Measurements from ENCODE around the gene MED25.

MED25 gene

DNA sequence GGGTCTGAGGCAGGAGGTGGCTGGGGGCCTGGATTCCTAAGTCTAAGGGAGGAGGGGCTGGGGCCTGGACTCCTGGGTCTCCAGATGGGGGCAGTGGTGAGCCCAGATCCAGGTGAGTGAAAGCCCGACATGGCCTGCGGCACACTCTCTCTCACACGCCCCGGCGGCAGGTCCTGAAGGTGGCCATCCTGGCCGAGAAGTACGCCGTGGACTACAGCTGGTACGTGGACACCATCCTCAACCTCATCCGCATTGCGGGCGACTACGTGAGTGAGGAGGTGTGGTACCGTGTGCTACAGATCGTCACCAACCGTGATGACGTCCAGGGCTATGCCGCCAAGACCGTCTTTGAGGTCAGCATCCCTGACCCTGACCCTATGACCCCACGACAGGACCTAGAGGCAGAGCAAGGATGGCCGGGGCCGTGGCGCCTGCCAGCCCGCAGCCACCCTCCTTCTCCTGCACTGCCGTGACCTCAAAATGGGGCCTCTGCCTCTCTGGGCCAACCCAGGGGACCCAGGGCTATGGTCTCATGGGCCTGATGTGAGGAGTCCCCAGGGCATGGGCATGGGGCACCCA is 18.2 kb upstream of the MED25 start:
- no peak for DNase-seq

DNA sequence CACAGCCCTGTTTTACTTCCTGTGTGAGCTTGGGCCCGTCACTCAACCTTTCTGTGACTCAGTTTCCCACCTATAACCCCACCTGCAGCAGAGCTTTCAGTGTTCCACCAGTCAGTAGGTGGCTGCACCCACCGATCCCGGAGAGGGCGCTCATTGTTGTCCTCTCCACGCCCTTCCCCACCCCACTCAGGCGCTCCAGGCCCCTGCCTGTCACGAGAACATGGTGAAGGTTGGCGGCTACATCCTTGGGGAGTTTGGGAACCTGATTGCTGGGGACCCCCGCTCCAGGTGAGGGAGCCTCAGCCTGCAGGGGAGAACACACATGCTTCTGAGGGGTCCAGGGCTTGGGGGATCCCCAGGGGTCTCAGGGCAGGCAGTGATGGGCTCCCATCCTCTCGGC is 17.3 kb upstream of the MED25 start:
- no peak for DNase-seq

DNA sequence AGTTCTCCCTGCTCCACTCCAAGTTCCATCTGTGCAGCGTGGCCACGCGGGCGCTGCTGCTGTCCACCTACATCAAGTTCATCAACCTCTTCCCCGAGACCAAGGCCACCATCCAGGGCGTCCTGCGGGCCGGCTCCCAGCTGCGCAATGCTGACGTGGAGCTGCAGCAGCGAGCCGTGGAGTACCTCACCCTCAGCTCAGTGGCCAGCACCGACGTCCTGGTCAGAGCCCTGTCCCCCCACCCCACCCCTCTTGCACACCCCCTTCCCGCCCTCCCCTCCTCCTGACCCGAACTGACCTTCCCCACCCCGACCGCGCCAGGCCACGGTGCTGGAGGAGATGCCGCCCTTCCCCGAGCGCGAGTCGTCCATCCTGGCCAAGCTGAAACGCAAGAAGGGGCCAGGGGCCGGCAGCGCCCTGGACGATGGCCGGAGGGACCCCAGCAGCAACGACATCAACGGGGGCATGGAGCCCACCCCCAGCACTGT is 16.6 kb upstream of the MED25 start:
- DNase-seq: no peak

DNA sequence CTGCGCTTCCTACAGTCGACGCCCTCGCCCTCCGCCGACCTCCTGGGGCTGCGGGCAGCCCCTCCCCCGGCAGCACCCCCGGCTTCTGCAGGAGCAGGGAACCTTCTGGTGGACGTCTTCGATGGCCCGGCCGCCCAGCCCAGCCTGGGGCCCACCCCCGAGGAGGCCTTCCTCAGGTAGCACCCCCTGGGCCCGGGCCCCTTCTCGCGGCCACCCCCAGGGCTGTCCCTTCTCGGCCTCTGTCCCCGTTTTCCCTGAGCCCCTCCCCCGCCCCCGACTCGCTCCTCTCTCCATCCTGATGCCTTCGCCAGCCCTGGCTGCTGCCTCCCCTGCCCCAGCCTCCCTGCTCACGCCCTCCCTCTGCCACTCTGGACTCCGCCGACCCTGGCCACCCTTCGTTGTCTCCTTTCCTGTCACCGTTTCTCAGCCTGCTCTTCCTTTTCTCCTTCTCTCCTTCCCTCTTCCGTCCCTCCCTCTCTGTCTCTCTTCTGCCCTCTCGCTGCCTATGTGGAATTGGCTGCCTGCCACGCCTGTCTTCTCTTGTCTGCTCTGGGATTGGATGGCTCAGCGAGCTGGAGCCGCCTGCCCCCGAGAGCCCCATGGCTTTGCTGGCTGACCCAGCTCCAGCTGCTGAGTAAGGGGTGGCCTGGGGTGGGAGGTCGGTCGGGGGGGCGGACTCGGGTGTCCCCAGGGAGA is 16.0 kb upstream of the MED25 start:
- DNase-seq: no peak

DNA sequence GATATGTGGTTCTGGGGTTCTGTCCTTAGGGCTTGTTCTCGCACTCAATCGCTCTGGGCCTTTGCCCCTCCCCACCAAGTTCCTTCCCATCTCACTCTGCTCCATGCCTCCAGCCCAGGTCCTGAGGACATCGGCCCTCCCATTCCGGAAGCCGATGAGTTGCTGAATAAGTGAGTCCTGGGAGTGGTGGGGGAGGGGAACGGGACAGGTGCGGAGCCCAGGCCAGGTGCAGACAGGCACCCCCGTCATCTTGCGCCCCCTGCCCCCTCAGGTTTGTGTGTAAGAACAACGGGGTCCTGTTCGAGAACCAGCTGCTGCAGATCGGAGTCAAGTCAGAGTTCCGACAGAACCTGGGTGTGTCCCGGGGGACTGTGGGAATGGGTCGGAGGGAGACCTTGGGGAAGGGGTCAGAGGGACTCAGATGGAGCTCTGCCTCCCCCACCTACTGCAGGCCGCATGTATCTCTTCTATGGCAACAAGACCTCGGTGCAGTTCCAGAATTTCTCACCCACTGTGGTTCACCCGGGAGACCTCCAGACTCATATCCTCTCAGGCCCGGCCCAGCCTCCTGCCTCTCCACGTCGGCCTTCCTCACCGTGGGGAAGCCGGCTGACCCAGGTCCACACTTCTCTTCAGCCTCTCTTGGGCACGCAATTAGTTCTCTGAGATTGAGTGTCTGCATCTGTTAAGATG is 15.1 kb upstream of the MED25 start:
- no peak for DNase-seq

DNA sequence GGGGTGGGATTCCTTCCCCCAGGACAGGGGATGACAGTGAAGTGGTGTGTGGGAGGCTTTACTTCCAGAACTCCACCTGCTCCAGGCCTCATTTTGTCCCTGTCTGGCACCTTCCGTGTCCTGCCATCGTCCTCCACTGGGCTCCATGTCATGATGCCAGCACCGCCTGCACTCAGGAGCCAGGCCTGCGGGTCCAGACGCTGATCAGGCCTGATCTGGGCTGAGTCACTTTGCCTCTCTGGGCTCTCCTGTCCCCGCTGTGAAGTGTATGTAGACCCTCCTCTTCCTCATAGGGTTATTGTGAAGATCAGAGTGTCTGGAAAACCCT is 14.6 kb upstream of the MED25 start:
- DNase-seq: no peak

DNA sequence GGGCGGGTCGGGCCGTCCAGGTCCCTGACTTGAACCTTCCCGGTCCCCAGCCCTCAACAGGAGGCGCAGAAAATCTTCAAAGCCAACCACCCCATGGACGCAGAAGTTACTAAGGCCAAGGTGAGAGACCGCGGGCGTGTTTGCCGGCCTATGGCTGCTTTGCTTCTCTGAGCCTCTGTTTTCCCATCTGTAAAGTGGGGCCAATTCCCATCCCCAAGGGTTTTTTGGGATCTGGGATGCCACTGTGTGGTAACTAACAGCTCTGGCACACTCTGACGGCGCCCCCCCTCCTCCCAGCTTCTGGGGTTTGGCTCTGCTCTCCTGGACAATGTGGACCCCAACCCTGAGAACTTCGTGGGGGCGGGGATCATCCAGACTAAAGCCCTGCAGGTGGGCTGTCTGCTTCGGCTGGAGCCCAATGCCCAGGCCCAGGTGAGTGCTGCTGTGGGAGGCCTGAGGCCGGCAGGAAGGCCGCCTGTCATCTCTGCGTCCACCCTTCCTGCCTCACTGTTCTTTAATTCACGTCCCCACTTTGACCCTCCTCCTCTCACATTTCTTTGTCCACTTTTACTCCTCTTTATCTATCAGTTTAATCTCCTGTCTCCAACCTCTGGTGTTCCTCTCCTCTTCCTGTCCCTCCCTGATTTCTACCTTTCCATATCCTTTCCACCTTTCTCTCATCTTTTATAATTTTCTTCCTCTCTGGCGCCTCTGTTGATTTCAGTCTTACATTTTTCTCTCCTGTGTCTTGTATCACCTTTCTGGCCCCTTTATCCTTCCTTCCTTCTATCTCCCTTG is 12.1 kb upstream of the MED25 start:
- no peak for DNase-seq

DNA sequence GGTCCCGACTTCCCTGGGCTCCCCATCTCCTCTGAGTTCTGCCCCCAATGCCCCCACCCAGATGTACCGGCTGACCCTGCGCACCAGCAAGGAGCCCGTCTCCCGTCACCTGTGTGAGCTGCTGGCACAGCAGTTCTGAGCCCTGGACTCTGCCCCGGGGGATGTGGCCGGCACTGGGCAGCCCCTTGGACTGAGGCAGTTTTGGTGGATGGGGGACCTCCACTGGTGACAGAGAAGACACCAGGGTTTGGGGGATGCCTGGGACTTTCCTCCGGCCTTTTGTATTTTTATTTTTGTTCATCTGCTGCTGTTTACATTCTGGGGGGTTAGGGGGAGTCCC is 11.5 kb upstream of the MED25 start:
- no peak for DNase-seq

DNA sequence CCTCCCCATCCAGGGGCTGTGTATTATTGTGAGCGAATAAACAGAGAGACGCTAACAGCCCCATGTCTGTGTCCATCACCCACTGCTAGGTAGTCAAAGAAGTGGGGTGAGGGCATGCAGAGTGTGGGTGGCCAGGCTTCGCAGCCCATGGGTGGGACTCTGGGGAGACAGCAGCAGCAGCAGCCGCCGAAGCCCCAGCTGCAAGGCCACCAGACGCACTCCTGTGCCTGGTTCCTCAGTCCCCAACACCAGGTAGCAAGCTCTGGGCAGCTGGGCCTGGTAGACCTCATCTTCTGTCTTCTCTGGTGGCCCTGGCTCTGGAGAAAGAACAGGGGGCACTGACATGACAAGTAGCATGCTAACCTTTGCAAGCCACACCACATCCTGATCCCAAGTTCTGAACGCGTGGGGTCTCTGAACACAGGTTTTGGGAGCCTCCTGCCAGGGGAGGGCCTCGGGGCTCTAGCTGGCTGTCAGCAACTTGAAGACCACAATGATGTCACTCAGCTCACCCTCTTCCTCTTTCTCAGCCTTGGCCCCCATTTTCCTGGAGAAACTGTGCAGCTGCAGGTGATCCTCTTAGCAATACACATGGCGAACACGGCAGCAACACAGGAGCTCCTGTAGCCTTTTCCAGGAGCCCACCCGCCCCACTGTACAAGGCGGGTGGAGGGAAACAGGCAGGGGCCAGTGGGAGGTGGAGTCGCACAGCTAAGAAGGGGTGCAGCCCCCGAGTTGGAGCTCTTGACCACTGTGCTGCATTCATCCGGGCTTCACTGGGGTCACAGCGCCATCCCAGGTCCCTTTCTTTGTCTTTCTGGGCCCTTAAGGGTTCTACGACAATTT is 10.8 kb upstream of the MED25 start:
- DNase-seq: no peak

DNA sequence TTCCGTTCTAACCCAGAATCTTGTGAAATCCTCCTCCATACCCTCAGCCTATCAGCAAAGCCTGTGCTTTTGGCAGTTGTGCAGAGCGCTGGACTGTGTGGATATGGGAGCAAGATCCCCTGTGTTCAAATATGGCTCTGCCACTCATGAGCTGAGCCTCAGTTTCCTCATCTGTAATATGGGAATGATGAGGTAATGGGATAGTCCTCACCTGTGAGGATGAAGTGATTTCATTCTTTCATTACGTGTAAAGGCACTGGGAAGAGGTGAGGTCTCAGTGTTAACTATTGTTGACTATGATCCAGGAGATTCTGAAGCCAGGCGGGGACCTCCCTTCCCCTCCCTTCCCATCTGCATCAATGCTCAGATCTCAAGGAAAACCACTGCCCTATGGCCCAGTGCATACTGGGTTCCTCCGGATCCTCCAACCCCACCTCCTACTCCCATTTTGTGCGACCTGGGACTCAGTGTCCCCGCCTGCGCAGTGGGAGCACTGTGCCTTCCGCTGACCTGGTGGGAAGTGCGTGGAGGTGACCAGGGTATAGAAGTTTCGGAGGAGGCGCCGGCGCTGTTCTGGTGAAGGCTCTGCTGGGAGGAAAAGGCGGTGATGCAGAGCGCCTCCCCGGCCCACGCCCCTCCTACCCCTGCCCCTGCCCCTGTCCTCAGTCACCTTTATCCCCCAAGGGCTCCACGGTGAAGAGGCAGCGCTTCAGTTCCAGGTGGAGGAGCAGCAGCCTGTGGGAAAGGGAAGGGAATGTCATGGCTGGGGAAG is 10.0 kb upstream of the MED25 start:
- DNase-seq: no peak

DNA sequence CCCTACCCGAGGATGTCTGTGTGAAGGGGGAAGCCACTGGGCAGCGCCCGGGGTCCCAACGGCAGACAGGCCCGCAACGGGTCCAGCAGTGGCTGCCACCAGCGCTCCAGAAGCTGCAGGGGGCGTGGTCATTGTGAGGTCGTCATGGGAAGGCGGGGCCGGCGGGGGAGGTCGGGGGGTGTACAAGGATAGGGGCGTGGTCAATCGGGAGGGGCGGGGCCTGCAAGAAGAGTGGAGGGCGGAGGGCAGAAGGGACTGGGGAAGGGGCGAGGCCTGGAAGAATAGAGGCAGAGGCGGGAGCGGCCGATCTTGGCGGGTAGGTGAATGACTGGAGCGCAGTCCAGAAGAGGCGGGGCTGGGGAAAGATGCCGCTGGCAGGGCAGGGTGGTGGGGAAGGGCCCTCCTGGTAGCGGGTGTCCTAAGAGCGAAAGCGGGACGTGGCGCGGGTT is 9.4 kb upstream of the MED25 start:
- DNase-seq: peak; percentile 85

DNA sequence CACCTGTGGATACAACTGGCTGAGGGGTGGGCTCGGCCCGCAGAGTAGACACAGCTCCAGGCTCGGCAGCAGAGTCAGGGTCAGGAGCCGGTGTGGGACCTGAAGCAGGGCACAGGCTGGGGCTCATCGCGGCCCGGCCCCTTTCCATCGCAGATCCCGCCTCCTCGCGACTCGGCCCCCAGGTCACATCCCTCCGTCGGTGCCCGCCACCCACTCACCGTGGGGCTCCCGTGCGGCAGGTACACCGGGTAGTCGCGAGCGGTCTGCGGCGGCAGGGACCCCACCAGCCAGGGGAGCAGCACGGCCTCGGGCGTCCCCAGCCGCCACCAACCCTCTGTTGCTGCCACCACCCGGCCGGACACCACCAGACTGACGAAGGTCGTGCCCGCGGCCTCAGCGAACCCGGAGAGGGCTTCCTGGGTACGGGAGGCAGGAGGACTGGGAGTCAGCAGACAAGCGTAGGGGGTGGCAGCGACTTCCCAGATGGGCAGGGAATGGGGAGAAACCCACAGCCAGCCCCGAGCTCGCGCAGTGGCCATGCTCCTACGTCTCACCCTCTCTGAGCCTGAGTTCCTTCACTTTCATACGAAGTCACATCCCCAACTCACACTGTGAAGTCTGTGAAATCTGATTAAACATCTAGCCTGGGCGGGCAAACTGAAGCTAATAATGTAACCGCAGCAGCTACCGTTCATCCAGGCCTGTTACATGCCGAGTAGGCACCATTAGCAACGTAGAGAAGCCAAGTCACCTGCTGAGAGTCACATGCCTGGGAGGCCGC is 8.7 kb upstream of the MED25 start:
- peak; percentile 30 for DNase-seq

DNA sequence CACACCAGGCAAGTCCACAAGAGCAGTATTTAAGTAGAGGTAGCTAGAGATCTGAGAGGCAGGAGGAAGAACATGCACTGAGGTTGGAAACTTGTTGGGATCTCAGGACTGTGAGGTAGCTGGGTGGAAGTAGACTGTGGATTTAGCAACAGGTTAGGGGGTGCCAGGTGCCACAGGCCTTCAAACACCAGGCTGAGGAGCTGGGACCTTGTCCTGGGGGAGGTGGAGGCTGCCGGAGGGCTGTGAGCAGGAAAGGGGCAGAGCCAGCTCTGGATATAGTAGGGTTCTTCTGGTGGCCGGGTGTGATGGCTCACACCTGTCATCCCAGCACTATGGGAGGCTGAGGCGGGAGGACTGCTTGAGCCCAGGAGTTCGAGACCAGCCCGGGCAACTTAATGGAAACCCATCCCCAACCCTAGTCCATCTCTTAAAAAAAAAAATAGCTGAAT is 8.1 kb upstream of the MED25 start:
- DNase-seq: no peak

DNA sequence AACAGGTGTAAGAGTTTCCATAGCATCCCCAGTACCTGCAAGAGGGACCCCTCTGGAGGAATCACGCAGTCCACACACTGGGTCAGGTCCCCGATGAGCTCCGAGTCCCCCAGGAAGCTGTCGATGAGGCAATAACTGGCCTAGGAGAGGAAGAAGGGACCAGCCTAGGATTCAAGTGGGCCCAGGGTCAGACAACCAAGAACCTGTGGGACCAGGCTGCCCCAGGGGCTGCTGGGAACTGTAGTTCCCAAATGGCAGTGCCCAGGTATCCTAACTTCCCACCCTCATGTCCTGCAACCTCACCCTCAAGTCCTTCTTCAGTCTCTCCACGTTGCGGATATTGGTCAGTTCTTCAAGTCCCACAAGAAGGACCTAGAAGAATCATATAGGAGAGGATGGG is 6.8 kb upstream of the MED25 start:
- DNase-seq: no peak

DNA sequence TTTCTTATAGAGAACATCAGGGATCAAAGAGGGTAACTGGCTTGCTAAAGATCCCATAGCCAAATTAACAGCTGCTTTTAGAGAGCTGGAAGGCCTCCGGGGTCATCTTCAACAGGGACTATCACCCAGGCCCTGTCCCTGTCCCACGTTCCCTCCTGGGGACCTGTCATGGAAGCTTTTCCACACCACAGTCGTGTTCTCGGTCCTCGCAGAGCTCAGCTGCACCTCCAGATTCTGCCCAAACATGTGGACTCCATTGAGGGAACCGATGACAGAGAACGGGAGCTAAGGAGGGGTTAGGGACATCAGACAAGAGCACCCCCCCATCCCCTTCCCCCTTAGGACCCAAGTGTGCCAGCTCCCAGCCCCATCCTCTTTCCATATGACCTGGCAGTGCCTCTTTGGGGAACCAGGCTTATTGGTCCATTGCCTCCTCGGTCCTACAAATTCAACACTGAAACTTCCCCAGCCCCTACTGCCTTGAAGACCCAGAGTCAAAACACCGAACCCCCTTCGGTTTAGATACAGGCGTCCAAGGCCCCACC is 5.6 kb upstream of the MED25 start:
- DNase-seq: no peak

DNA sequence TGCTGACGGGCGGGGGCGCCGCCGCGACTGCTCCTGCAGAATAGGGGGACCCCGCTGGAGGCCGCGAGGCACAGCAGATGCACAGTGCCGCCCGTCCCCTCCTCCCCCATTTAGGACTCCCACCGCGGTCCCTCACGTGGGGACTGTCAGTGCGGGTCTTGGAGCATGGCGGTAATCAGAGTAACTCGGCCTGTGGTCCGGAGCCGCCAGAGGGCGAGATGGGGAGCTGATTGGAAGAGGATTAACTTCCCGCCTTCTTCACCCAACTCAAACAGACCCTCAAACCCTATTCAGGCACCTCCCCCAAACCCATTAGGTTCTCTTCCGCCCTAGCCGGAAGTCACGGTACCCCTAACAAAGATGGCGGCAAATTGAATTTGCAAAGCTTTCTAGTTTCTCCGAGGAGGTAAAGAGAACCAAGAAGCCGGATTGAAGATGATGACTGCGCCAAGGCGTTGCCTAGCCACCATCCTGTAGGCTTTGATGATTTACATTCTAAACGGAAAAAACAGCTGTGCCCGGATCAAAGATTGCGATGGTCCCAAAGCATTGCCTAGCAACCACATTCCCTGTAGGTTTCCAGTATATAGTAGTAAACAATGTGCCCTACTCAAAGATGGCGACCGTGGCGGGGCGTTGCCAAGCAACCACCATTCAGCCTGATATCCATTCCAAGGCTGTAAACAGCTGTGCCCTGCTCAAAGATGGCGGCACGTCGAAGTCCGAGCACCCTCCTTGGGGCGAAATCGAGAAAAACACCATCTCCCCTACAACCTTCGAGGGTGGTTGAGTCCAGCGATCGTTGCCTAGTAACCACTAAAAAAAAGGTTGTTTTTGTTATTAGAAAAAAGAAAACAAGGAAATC is 4.9 kb upstream of the MED25 start, which contains the start of gene FUZ:
Gene FUZ, minus strand, starts transcription at position 296 of the 865 bp plus-strand sequence. Its CDS starts 186 bp downstream, at position 110.
- DNase-seq: peak; percentile 96

DNA sequence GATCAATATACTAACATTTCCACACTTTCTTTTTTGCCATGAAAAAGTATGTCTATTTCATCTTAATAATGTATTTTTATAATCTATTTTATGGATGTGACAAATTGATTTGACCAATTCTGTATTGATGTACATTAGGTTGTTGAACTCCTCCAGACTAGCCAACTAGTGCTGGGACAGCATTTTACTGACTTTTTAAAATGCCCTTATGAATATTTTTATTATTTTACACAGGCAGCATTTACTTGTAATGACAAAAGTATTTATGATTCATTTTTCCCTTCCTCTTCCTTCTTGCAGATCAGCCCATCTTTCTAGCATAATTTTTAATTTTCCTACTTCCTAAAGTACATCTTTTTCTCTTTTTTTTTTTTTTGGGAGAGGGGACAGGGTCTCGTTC is 4.1 kb upstream of the MED25 start:
- no peak for DNase-seq

DNA sequence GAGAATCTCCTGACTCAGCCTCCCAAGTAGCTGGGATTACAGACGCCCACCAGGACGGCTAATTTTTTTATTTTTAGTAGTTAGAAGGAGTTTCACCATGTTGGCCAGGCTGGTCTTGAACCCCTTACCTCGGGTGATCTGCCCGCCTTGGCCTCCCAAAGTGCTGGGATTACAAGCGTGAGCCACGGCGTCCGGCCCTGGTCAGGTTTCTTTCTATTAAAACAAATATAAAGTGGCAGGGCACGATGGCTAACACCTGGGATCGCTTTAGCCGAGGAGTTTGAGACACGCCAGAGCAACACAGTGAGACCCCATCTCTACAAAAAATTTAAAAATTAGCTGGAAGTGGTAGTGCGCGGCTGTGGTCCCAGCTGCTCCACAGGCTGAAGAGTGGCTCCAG is 1.5 kb upstream of the MED25 start:
- DNase-seq: no peak

DNA sequence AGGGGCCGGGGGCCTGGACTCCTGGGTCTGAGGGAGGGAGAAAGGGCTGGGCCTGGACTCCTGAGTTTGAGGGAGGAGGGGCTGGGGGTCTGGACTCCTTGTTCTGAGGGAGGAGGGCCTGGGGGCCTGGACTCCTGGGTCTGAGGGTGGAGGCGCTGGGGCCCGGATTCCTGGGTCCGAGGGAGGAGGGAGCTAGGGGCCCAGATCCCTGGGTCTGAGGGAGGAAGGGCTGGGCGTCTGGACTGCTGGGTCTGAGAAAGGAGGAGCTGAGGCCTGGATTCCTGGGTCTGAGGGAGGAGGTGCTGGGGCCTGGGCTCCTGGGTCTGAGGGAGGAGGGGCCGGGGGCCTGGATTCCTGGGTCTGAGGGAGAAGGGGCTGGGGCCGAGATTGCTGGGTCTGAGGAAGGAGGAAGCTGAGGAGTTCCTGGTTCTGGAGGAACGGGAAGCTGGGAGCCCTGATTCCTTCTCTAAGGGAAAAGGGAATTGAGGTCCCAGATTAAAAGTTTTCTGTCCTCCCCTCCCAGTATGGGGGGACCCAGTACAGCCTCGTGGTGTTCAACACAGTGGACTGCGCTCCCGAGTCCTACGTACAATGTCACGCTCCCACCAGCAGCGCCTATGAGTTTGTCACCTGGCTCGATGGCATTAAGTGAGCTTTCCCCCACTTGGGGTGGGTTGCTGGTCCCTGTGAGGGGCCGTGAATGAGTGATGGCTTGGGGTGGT is 721 bp downstream of the MED25 start:
- no peak for DNase-seq
